AG04449 (cell line): ENCODE measurements around the gene SOX4.

Experiments
- CTCF ChIA-PET: fragments of 350-600 bp; formaldehyde crosslinking; extraction: SDS; loops from one replicate; lab custom pipeline; 2021; ENCODE audit warnings: antibody characterized with exemption; lab: Yijun Ruan, JAX
- POLR2A ChIA-PET: fragments of 400-600, 350-600 bp; formaldehyde crosslinking; extraction: SDS; loops from one replicate; lab custom pipeline; 2020; ENCODE audit warnings: antibody characterized with exemption, inconsistent platforms; lab: Yijun Ruan, JAX
- DNase-seq: peaks from one replicate; pipeline ENCODE4 v3.0.0-alpha.2; 2010; ENCODE audit warnings: low read depth, low spot score
- H3K4me3 ChIP-seq: 2 replicates; pipeline ENCODE4 v1.5.1; 2011; ENCODE audit warnings: low read depth, mild to moderate bottlenecking, control low read depth, low read length
- TF ChIP-seq, protein P1 (sequence below): IDR thresholded peaks from one replicate; pipeline ENCODE4 v1.5.1; 2011; ENCODE audit warnings: mild to moderate bottlenecking, moderate library complexity, low read length, control low read depth, inconsistent platforms; ENCODE audit not compliant: insufficient read depth; ENCODE audit errors: missing control alignments

The SOX4 gene

DNA sequence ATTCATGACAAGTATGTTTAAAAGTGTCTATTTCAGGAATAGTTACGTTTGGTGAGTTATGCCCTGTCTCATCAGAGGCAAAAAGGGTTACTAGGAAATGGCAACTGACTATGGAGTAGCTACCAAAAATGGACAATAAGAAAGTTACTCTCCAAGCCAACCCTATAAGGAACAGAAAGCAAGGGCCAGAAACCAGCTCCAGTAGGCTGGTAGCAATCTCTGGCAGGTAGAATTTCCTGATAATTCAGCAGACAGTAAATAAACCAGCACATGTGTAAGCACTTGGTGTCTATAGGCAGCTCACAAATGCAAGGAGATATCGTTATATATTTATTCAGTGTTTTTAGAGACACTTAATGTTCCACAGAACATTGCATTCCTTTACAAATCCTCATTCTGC, 20.3 kb downstream of the SOX4 start:
- ChIA-PET CTCF (no interaction called here), POLR2A (no interaction called here)
- no peak for DNase-seq
- TF ChIP-seq, protein P1, sequence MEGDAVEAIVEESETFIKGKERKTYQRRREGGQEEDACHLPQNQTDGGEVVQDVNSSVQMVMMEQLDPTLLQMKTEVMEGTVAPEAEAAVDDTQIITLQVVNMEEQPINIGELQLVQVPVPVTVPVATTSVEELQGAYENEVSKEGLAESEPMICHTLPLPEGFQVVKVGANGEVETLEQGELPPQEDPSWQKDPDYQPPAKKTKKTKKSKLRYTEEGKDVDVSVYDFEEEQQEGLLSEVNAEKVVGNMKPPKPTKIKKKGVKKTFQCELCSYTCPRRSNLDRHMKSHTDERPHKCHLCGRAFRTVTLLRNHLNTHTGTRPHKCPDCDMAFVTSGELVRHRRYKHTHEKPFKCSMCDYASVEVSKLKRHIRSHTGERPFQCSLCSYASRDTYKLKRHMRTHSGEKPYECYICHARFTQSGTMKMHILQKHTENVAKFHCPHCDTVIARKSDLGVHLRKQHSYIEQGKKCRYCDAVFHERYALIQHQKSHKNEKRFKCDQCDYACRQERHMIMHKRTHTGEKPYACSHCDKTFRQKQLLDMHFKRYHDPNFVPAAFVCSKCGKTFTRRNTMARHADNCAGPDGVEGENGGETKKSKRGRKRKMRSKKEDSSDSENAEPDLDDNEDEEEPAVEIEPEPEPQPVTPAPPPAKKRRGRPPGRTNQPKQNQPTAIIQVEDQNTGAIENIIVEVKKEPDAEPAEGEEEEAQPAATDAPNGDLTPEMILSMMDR = no peak
- H3K4me3 ChIP-seq = no peak overlapping the region

DNA sequence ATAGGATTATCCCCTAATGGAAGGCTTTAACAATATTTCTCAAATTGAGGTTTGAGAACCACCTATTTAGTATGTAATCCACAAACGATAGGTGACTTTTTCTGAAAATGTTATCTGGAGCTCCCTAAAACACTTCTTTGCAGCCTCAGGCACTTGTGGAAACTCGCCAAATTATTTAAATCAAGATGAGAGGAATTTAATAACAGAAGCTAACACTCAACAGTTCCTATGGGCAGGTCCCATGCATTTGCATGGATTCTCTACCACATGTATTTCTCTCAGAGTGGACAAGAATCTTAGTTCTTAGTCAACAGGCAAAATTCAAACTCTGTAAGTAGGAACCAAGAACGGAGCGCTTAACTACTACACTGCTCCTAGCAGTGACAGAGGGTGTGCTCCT, 20.7 kb downstream of the SOX4 start:
- ChIA-PET POLR2A (no interaction called here), CTCF (no interaction called here)
- TF ChIP-seq, protein P1 = no peak
- no peak overlapping the region for H3K4me3 ChIP-seq
- DNase-seq = no peak

DNA sequence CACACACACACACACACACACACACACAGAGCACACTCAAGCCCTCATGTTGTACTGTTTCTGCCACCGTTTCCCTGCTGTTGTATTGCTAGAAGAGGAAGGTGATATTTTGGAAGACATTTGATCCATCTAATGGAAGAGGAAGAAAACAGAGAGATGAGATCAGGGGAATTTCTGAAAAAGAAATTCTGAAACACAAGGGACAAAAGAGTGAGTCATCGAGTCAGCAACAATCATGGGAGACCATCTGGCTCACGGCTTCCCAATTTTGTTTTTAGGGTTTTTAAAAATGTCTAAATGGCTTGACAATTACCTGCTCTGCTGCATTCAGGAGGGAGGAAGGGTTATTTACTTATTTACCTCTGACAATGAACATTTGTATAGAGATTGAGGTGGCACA, 22.0 kb downstream of the SOX4 start:
- no peak for DNase-seq
- POLR2A ChIA-PET = no interaction called here
- CTCF ChIA-PET = no interaction called here
- no peak overlapping the region for H3K4me3 ChIP-seq
- TF ChIP-seq, protein P1 = no peak

DNA sequence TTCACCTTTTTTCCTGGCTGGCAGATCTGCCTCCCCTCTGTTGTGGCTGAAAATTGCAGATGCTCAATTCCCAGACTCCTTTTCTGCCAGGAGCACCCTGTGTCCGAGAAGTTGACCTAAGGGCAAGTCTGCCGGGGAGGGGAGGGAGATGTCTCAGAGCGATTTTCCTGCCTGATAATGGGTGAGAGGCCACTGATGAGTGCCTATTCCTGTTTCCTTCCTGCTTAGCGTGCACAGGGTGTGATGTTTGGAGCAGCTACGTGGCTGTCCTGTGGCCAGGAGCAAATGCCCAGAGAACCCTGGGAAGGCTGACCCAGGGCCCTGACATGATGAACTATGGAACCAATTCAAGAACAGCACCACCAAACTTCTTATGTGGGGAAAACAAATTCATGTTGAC, 22.5 kb downstream of the SOX4 start:
- no peak overlapping the region for H3K4me3 ChIP-seq
- TF ChIP-seq, protein P1 = no peak
- ChIA-PET CTCF (no interaction called here), POLR2A (no interaction called here)
- no peak for DNase-seq

DNA sequence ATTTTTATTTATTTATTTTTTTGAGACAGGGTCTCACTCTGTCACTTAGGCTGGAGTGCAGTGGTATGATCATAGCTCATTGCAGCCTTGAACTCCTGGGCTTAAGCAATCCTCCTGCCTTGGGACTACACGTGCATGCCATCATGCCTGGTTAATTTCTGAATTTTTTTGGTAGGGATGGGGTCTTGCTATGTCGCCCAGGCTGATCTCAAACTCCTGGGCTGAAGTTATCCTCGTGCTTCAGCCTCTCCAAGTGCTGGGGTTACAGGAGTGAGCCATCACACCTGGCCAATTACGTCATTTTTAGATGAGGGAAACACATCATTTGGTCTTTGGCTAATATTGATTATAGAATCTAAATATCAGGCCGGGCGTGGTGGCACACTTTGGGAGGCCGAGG, 32.1 kb downstream of the SOX4 start:
- ChIA-PET POLR2A (no interaction called here), CTCF (no interaction called here)
- no peak for DNase-seq
- H3K4me3 ChIP-seq = no peak overlapping the region
- TF ChIP-seq, protein P1 = no peak

DNA sequence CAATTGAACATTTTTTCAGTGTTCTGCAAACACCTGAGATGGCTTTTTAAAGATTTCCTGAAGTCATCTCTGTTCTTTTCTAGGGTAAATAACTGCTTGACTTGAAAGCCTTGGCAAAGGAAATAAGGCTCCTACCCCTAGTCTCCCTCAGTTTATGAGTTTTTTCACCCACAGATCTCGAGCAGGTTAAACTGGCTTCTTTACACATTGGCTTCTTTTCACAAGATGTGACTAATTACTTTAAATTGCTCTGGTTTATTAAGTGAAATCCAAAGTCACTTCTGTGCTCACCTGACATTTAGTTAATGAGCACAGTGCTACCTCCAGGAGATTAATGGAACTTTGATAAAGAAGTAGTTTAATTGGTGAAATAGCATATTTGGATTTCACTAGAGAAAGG, 33.2 kb downstream of the SOX4 start:
- no peak for DNase-seq
- no peak overlapping the region for H3K4me3 ChIP-seq
- ChIA-PET POLR2A (no interaction called here), CTCF (interaction anchor here (1.2 kb wide), 1 partner anchor 30 kb away, joined by 4 read pairs; no protein-coding TSS in a partner anchor)
- TF ChIP-seq, protein P1 = no peak
